ENCODE measurements around the gene NTRK1. TPM values are rescaled to one million over a fixed set of nuclear protein-coding genes. Genes with fewer than 3 reads are reported as not detected.

Gene NTRK1
- total RNA-seq, 1 donor from 2014 or later: not detected

- peak; percentile 54 for DNase-seq (ENCODE audit: low read depth)
- TF ChIP-seq CTCF (IDR thresholded peaks at IDR 0.05; ENCODE audit: insufficient read depth, low read length, severe bottlenecking): no peak
- FAIRE-seq: no peak
- H3K36me3 ChIP-seq (ENCODE audit: control insufficient read depth, insufficient read depth, low read length): no peaks in the 10 kb centered on the region
- H3K27me3 ChIP-seq (ENCODE audit: control insufficient read depth, insufficient read depth, low read length): no peaks in the 10 kb centered on the region
- no peak overlapping the region for H3K4me3 ChIP-seq (ENCODE audit: low read depth, low read length)
Observed at GRCh38 chr1:156897078-156897825, 36.6 kb downstream of the NTRK1 start.

DNA sequence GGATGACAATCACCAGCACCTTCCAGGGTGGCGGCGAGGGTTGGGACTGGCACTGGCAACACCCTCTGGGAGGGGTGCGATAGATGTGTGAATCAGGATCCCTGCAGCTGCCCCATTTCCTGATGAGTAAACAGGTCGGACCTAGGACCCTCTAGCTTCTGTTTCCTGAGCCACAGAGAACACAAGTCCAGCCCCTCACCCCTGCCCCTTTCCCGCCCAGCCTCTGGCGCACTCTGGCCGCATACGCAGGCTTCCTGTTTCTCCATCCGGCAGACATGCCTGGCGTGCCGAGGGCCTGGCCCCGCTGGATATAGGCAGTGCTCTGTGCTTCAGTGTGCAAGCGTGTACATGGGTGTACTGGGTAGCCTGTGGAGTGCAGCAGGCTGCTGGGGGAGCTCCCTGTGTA lies 37.5 kb downstream of the NTRK1 start:
- FAIRE-seq (no peak), DNase-seq (ENCODE audit: low read depth) (peak; percentile 78)
- no peak for TF ChIP-seq CTCF (IDR thresholded peaks at IDR 0.05; ENCODE audit: insufficient read depth, low read length, severe bottlenecking)
- H3K27me3 ChIP-seq (ENCODE audit: control insufficient read depth, insufficient read depth, low read length): no peaks in the 10 kb centered on the region
- H3K36me3 ChIP-seq (ENCODE audit: control insufficient read depth, insufficient read depth, low read length): no peaks in the 10 kb centered on the region
- no peak overlapping the region for H3K4me3 ChIP-seq (ENCODE audit: low read depth, low read length)

DNA sequence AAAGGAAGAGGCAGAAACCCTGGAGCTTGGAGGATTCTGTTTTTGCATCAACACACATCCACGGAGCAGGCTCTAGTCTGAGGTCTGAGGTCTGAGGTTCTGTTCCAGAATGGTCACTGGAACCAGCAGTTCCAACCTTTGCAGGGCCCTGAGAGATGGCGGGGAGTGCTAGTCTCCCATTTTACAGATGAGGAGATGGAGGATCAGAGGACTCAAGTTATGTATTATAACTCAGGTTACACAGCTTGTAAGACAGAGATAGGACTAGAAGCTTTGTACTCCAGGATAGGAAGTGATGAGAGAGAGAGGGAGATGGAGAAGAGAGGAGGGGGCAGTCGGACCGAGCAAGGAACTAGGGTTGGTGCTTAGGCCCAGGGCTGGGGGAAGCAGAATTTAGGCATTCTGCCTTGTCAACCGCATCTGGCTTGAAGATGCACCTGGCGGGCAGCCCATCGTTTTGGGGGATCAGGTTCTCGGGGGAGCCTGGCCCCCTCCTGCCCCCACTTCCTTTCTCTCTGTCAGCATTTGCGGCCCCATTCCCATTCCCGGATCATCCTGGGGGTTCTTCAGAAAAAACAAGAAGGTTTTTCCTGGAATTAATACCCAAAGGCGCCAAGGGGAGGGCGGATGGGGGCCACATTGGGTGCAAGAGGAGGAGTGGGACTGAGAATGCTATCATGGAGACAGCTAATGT lies 38.5 kb downstream of the NTRK1 start:
- no peak for TF ChIP-seq CTCF (IDR thresholded peaks at IDR 0.05; ENCODE audit: insufficient read depth, low read length, severe bottlenecking)
- DNase-seq (ENCODE audit: low read depth) (no peak), FAIRE-seq (no peak)
- no peak overlapping the region for H3K4me3 ChIP-seq (ENCODE audit: low read depth, low read length)
- no peaks in the 10 kb centered on the region for H3K36me3 ChIP-seq (ENCODE audit: control insufficient read depth, insufficient read depth, low read length)
- H3K27me3 ChIP-seq (ENCODE audit: control insufficient read depth, insufficient read depth, low read length): no peaks in the 10 kb centered on the region

- DNase-seq (ENCODE audit: low read depth) (no peak), FAIRE-seq (no peak)
- Histone ChIP-seq H3K4me3 (ENCODE audit: low read depth, low read length) (no peak overlapping the region), H3K27me3 (ENCODE audit: control insufficient read depth, insufficient read depth, low read length) (no peaks in the 10 kb centered on the region), H3K36me3 (ENCODE audit: control insufficient read depth, insufficient read depth, low read length) (no peaks in the 10 kb centered on the region)
- TF ChIP-seq CTCF (IDR thresholded peaks at IDR 0.05; ENCODE audit: insufficient read depth, low read length, severe bottlenecking): no peak
Observed at GRCh38 chr1:156899956-156900718, 39.5 kb downstream of the NTRK1 start.

DNA sequence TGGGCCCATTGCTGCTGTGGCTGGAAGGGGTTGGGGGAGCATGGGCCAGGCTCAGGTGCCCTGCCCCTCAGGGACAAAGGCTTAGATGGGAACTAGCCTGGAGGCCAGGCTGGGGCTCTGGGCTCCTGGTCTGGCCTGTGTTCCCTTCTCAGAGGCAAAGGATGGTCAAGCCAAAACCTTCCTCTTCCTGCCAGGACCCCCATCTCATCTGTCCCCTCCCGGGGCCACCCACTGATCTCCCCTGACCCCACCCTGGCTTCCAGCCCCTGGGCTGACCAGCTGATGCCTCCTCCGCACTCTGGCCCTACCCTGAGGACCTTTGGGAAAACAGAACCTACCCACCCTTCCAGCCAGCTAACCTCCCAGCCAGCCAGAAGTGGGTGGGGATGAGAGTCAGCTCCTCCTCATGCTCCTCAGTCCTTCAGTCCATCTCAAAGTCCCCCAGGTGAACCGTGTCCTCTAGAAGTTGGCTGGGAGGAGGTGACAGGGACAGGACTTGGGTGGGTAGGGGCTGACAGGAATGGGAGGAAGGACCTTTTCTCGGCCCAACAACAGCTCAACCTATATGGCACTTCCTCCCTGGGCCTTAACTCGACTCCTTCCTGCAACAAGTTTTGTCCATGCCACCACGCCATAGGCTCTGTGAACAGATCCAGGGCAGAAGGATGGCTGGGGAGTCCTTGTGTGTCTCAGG lies 40.4 kb downstream of the NTRK1 start:
- FAIRE-seq: no peak
- no peak for DNase-seq (ENCODE audit: low read depth)
- TF ChIP-seq CTCF (IDR thresholded peaks at IDR 0.05; ENCODE audit: insufficient read depth, low read length, severe bottlenecking): no peak
- H3K27me3 ChIP-seq (ENCODE audit: control insufficient read depth, insufficient read depth, low read length): no peaks in the 10 kb centered on the region
- peaks cover under 1% of the 10 kb centered on the region for H3K36me3 ChIP-seq (ENCODE audit: control insufficient read depth, insufficient read depth, low read length)
- H3K4me3 ChIP-seq (ENCODE audit: low read depth, low read length): no peak overlapping the region
